ENCODE measurements around the gene ARID4B. TPM values are rescaled to one million over a fixed set of nuclear protein-coding genes. Genes with fewer than 3 reads are reported as not detected.
"Not testable (repeated sequence)": the region's sequence is repeated elsewhere in the genome, so short reads cannot be mapped to it uniquely, and the experiment has no call there.

The ARID4B gene
- polyA plus RNA-seq, 1 donor (not counting 4 experiments of a cell fraction or from before 2014, with no cell fraction given), result 12.7 TPM

- DNase-seq (ENCODE audit: low read depth, low spot score), result peak; percentile 66
- peaks cover 8% of the 10 kb centered on the region in 2 experiments for H3K36me3 ChIP-seq (ENCODE audit: control insufficient read depth in 2 of 2, extremely low read depth in 1 of 2, insufficient read depth in 2 of 2, low read length in 2 of 2)
- peak within 1 kb of the TSS; percentile 89 for H3K9ac ChIP-seq (ENCODE audit: control insufficient read depth, extremely low read depth, insufficient read depth, low read length)
- no peaks in the 10 kb centered on the region for H3K9me3 ChIP-seq (ENCODE audit: control insufficient read depth, low read depth, low read length)
- H4K20me1 ChIP-seq (ENCODE audit: control insufficient read depth, extremely low read depth, insufficient read depth, low read length), result no peaks in the 10 kb centered on the region
- no peaks in the 10 kb centered on the region for H3K9me1 ChIP-seq (ENCODE audit: control insufficient read depth, extremely low read depth, insufficient read depth, low read length)
- peak within 1 kb of the TSS; percentile 54 to 88 (median 79) for H3K4me3 ChIP-seq (ENCODE audit: control insufficient read depth in 2 of 3, extremely low read depth in 1 of 3, insufficient read depth in 2 of 3, low read depth in 1 of 3, low read length in 3 of 3)
- peak; percentile 52 for FAIRE-seq
- peak within 1 kb of the TSS; percentile 86 for H3K27ac ChIP-seq (ENCODE audit: control insufficient read depth, insufficient read depth, low read length)
- H3K27me3 ChIP-seq (ENCODE audit: control insufficient read depth, extremely low read depth, insufficient read depth, low read length), result no peaks in the 10 kb centered on the region
- peaks cover 30% of the 10 kb centered on the region for H3K79me2 ChIP-seq (ENCODE audit: control insufficient read depth, insufficient read depth, low read length)
- H3K4me2 ChIP-seq (ENCODE audit: control insufficient read depth, extremely low read depth, insufficient read depth, low read depth, low read length), result peak within 1 kb of the TSS; percentile 91
- peak within 1 kb of the TSS; percentile 93 for H2AFZ ChIP-seq (ENCODE audit: control insufficient read depth, low read length)
- TF ChIP-seq, protein P1, sequence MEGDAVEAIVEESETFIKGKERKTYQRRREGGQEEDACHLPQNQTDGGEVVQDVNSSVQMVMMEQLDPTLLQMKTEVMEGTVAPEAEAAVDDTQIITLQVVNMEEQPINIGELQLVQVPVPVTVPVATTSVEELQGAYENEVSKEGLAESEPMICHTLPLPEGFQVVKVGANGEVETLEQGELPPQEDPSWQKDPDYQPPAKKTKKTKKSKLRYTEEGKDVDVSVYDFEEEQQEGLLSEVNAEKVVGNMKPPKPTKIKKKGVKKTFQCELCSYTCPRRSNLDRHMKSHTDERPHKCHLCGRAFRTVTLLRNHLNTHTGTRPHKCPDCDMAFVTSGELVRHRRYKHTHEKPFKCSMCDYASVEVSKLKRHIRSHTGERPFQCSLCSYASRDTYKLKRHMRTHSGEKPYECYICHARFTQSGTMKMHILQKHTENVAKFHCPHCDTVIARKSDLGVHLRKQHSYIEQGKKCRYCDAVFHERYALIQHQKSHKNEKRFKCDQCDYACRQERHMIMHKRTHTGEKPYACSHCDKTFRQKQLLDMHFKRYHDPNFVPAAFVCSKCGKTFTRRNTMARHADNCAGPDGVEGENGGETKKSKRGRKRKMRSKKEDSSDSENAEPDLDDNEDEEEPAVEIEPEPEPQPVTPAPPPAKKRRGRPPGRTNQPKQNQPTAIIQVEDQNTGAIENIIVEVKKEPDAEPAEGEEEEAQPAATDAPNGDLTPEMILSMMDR (optimal IDR thresholded peaks at IDR 0.05 in 1 of 3, IDR thresholded peaks at IDR 0.05 in 1 of 3, conservative IDR thresholded peaks at IDR 0.05 in 1 of 3; ENCODE audit: extremely low read depth in 1 of 3, insufficient read depth in 2 of 3, low read length in 3 of 3), result no peak
- TF ChIP-seq EZH2 (IDR thresholded peaks at IDR 0.05; ENCODE audit: low read length), result no peak
- peaks cover 6% of the 10 kb centered on the region for H3K4me1 ChIP-seq (ENCODE audit: control insufficient read depth, extremely low read depth, insufficient read depth, low read length)
- dilution Hi-C loops (cut with MboI; ENCODE audit: extremely low pct_ligation_motif_present, low sequenced_read_pairs), result no loop called here
Measured at GRCh38 chr1:235160957-235161684, 166.9 kb downstream of the ARID4B start, which contains the start of gene RBM34. TSS of gene RBM34 (minus strand) at chr1:235161250. CDS start at chr1:235161226, 24 bp downstream.

- H2AFZ ChIP-seq (ENCODE audit: control insufficient read depth, low read length), result peak overlapping the region; percentile 93
- no peaks in the 10 kb centered on the region for H3K9me3 ChIP-seq (ENCODE audit: control insufficient read depth, low read depth, low read length)
- H3K9ac ChIP-seq (ENCODE audit: control insufficient read depth, extremely low read depth, insufficient read depth, low read length), result peak overlapping the region; percentile 89
- no peak for DNase-seq (ENCODE audit: low read depth, low spot score)
- no peaks in the 10 kb centered on the region for H3K27me3 ChIP-seq (ENCODE audit: control insufficient read depth, extremely low read depth, insufficient read depth, low read length)
- peak overlapping the region; percentile 76 for H3K4me2 ChIP-seq (ENCODE audit: control insufficient read depth, extremely low read depth, insufficient read depth, low read depth, low read length)
- dilution Hi-C loops (cut with MboI; ENCODE audit: extremely low pct_ligation_motif_present, low sequenced_read_pairs), result no loop called here
- no peaks in the 10 kb centered on the region for H4K20me1 ChIP-seq (ENCODE audit: control insufficient read depth, extremely low read depth, insufficient read depth, low read length)
- no peak for TF ChIP-seq EZH2 (IDR thresholded peaks at IDR 0.05; ENCODE audit: low read length)
- TF ChIP-seq, protein P1 (optimal IDR thresholded peaks at IDR 0.05 in 1 of 3, IDR thresholded peaks at IDR 0.05 in 1 of 3, conservative IDR thresholded peaks at IDR 0.05 in 1 of 3; ENCODE audit: extremely low read depth in 1 of 3, insufficient read depth in 2 of 3, low read length in 3 of 3), result no peak
- peaks cover 6% of the 10 kb centered on the region for H3K4me1 ChIP-seq (ENCODE audit: control insufficient read depth, extremely low read depth, insufficient read depth, low read length)
- FAIRE-seq, result no peak
- H3K79me2 ChIP-seq (ENCODE audit: control insufficient read depth, insufficient read depth, low read length), result peaks cover 30% of the 10 kb centered on the region
- peak overlapping the region; percentile 54 to 88 (median 79) for H3K4me3 ChIP-seq (ENCODE audit: control insufficient read depth in 2 of 3, extremely low read depth in 1 of 3, insufficient read depth in 2 of 3, low read depth in 1 of 3, low read length in 3 of 3)
- H3K27ac ChIP-seq (ENCODE audit: control insufficient read depth, insufficient read depth, low read length), result peak overlapping the region; percentile 86
- H3K9me1 ChIP-seq (ENCODE audit: control insufficient read depth, extremely low read depth, insufficient read depth, low read length), result no peaks in the 10 kb centered on the region
- H3K36me3 ChIP-seq (ENCODE audit: control insufficient read depth in 2 of 2, extremely low read depth in 1 of 2, insufficient read depth in 2 of 2, low read length in 2 of 2), result peaks cover 8% of the 10 kb centered on the region in 2 experiments
Measured at GRCh38 chr1:235160383-235160956, 167.5 kb downstream of the ARID4B start.

- Histone ChIP-seq H3K9ac (ENCODE audit: control insufficient read depth, extremely low read depth, insufficient read depth, low read length) (peak overlapping the region; percentile 89), H3K27ac (ENCODE audit: control insufficient read depth, insufficient read depth, low read length) (peak overlapping the region; percentile 86), H3K79me2 (ENCODE audit: control insufficient read depth, insufficient read depth, low read length) (peaks cover 30% of the 10 kb centered on the region), H3K4me2 (ENCODE audit: control insufficient read depth, extremely low read depth, insufficient read depth, low read depth, low read length) (peak overlapping the region; percentile 76), H3K4me3 (ENCODE audit: control insufficient read depth in 2 of 3, extremely low read depth in 1 of 3, insufficient read depth in 2 of 3, low read depth in 1 of 3, low read length in 3 of 3) (peak overlapping the region; percentile 54 to 88 (median 79))
- H3K36me3 ChIP-seq (ENCODE audit: control insufficient read depth in 2 of 2, extremely low read depth in 1 of 2, insufficient read depth in 2 of 2, low read length in 2 of 2); dilution Hi-C loops (cut with MboI; ENCODE audit: extremely low pct_ligation_motif_present, low sequenced_read_pairs); H3K4me1 ChIP-seq (ENCODE audit: control insufficient read depth, extremely low read depth, insufficient read depth, low read length); FAIRE-seq; H3K9me3 ChIP-seq (ENCODE audit: control insufficient read depth, low read depth, low read length); DNase-seq (ENCODE audit: low read depth, low spot score); H3K9me1 ChIP-seq (ENCODE audit: control insufficient read depth, extremely low read depth, insufficient read depth, low read length); H3K27me3 ChIP-seq (ENCODE audit: control insufficient read depth, extremely low read depth, insufficient read depth, low read length); H4K20me1 ChIP-seq (ENCODE audit: control insufficient read depth, extremely low read depth, insufficient read depth, low read length); H2AFZ ChIP-seq (ENCODE audit: control insufficient read depth, low read length): not testable (repeated sequence)
Measured at GRCh38 chr1:235159930-235160329, 168.0 kb downstream of the ARID4B start.

Measured in keratinocyte (primary cell).